Smooth muscle cell of the umbilical artery (primary cell): ENCODE data around the gene ANKRD37. TPM values are rescaled to one million over a fixed set of nuclear protein-coding genes. Genes with fewer than 3 reads are reported as not detected.

Experiments used
- total RNA-seq: library from RNA; depleted of rRNA; stranded (reverse); fragments of >200 nt; gene quantifications from 2 replicates; pipeline ENCODE4 v1.2.3, GENCODE V29; 2014

ANKRD37 gene
- total RNA-seq = 24.3 and 35.3 TPM in 2 replicates

GRCh38 chr4:185396724-185397385, at the start of gene ANKRD37:
Gene ANKRD37 (plus strand): TSS chr4:185396841. CDS start chr4:185396924, 83 bp downstream.

GRCh38 chr4:185395238-185395955, 1.2 kb upstream of the ANKRD37 start, which contains the start of gene LRP2BP:
Gene LRP2BP (minus strand): TSS chr4:185395924. CDS start chr4:185378186, 17,738 bp downstream.

GRCh38 chr4:185425647-185426352, 29.2 kb downstream of the ANKRD37 start, which contains the start of gene UFSP2:
Gene UFSP2 (minus strand): TSS chr4:185425964. CDS start chr4:185425868, 96 bp downstream.

Other genes with a start within 250 kb of the ANKRD37 start
- gene CFAP97, start 192.8 kb upstream of the ANKRD37 start, total RNA-seq = 34.7 and 64.5 TPM in 2 replicates
- 112 and 133 TPM in 2 replicates for gene SNX25, start 187.2 kb upstream of the ANKRD37 start, total RNA-seq
- 0.55 and 0.89 TPM in 2 replicates for gene LRP2BP, start 917 bp upstream of the ANKRD37 start, total RNA-seq
- gene UFSP2, start 29.1 kb downstream of the ANKRD37 start, total RNA-seq = 41.7 and 46.0 TPM in 2 replicates
- gene CCDC110, start 74.9 kb downstream of the ANKRD37 start, total RNA-seq = 5.0 and 7.8 TPM in 2 replicates
- 135 and 158 TPM in 2 replicates for gene PDLIM3, start 138.7 kb downstream of the ANKRD37 start, total RNA-seq